GM12878 (cell line): ENCODE measurements around the gene CLIP2. TPM values are rescaled to one million over a fixed set of nuclear protein-coding genes. Genes with fewer than 3 reads are reported as not detected.

Experiments
- ATAC-seq: fragments of 200-7000 bp; cut with Tn5 transposase; 3 replicates; pipeline ENCODE4 v1.9.1; 2020; ENCODE audit warnings: mild to moderate bottlenecking, moderate library complexity
- BruUV-seq: library from RNA; stranded (reverse); fragments of 400-500 nt; replicated peaks from 2 replicates; lab custom pipeline; 2021; lab: Mats Ljungman, UMichigan
- CTCF ChIA-PET: fragments of 300-600 bp; sonication (Branson Sonifier 250); formaldehyde crosslinking; extraction: SDS; loops from one replicate; lab custom pipeline; 2021; ENCODE audit warnings: inconsistent platforms; lab: Yijun Ruan, JAX
- POLR2A ChIA-PET: fragments of 350-600 bp; formaldehyde crosslinking; extraction: SDS; loops from one replicate; lab custom pipeline; 2021; ENCODE audit warnings: inconsistent platforms; lab: Charles Lee
- RAD21 ChIA-PET: fragments of 300-600 bp; sonication (Branson Sonifier 250); formaldehyde crosslinking; loops from one replicate; lab custom pipeline; 2023; ENCODE audit warnings: antibody characterized with exemption; ENCODE audit not compliant: unreplicated experiment; lab: Charles Lee
- SMC1A ChIA-PET: fragments of 300-600 bp; sonication (Branson Sonifier 250); formaldehyde crosslinking; loops from one replicate; lab custom pipeline; 2023; ENCODE audit not compliant: unreplicated experiment, uncharacterized antibody; lab: Charles Lee
- DNase-seq: peaks from one replicate; pipeline ENCODE4 v3.0.0-alpha.2; 2011; ENCODE audit warnings: low read depth, low spot score
- FAIRE-seq: peaks from 3 replicates; lab custom pipeline; 2011; peaks lifted over from hg19 to GRCh38; lab: Jason Lieb, UNC
- H2AFZ ChIP-seq: 2 replicates; pipeline ENCODE4 v1.6.0; 2011; ENCODE audit warnings: low read depth, low read length, control low read depth; ENCODE audit not compliant: control insufficient read depth
- H3K27ac ChIP-seq: 2 replicates; pipeline ENCODE4 v1.5.1; 2011; ENCODE audit warnings: control low read depth; ENCODE audit not compliant: control insufficient read depth, insufficient read depth
- H3K27me3 ChIP-seq, 2 experiments: replicated peaks in 1 of 2; 2 replicates each; pipeline versions ENCODE4 v1.6.0 to v1.6.1; 2011; ENCODE audit warnings: low read length in 1 of 2; ENCODE audit not compliant: control insufficient read depth in 2 of 2, insufficient read depth in 2 of 2
- H3K36me3 ChIP-seq, 2 experiments: 2 replicates each; pipeline ENCODE4 v1.5.1; 2011; ENCODE audit warnings: low read length in 1 of 2; ENCODE audit not compliant: control insufficient read depth in 2 of 2, insufficient read depth in 2 of 2
- H3K4me1 ChIP-seq: 2 replicates; pipeline ENCODE4 v1.6.1; 2011; ENCODE audit warnings: mild to moderate bottlenecking, low read length, moderate library complexity, mixed read lengths; ENCODE audit not compliant: control insufficient read depth, insufficient read depth
- H3K4me2 ChIP-seq: 2 replicates; pipeline ENCODE4 v1.6.0; 2011; ENCODE audit warnings: control low read depth; ENCODE audit not compliant: control insufficient read depth, insufficient read depth
- H3K4me3 ChIP-seq: fragments of 200-600 bp; sonication (generic); 2 replicates; pipeline ENCODE4 v1.5.1; 2016
- H3K79me2 ChIP-seq: 2 replicates; pipeline ENCODE4 v1.6.0; 2011; ENCODE audit warnings: low read length; ENCODE audit not compliant: control insufficient read depth, insufficient read depth
- H3K9ac ChIP-seq: 2 replicates; pipeline ENCODE4 v1.8.0; 2011; ENCODE audit warnings: low read length, control low read depth, mixed read lengths; ENCODE audit not compliant: control insufficient read depth, insufficient read depth
- H3K9me3 ChIP-seq: replicated peaks from 3 replicates; pipeline ENCODE4 v1.5.1; 2011; ENCODE audit warnings: mild to moderate bottlenecking, low read length; ENCODE audit not compliant: control insufficient read depth, insufficient read depth
- H4K20me1 ChIP-seq: 2 replicates; pipeline ENCODE4 v1.6.0; 2011; ENCODE audit not compliant: control insufficient read depth, insufficient read depth
- BACH1 ChIP-seq: fragments of 450-650 bp; IDR thresholded peaks from 2 replicates; pipeline ENCODE4 v1.6.1; 2017; ENCODE audit warnings: mild to moderate bottlenecking, borderline replicate concordance
- EED ChIP-seq: sonication (generic); IDR thresholded peaks from 2 replicates; pipeline ENCODE4 v1.6.1; 2016; ENCODE audit warnings: antibody characterized with exemption, low read depth
- FOXK2 ChIP-seq: fragments of 450-650 bp; IDR thresholded peaks from 2 replicates; pipeline ENCODE4 v1.6.1; 2017; ENCODE audit warnings: mild to moderate bottlenecking, moderate library complexity
- PBX3 ChIP-seq: IDR thresholded peaks from 2 replicates; pipeline ENCODE4 v1.6.1; 2011; ENCODE audit warnings: mild to moderate bottlenecking, low read depth, low read length, moderate library complexity; ENCODE audit not compliant: insufficient replicate concordance
- POLR2AphosphoS2 ChIP-seq: IDR thresholded peaks from 2 replicates; pipeline ENCODE4 v1.6.1; 2011; ENCODE audit warnings: low read depth, mild to moderate bottlenecking, low read length, improper control_type of control experiment, moderate library complexity
- ZBTB40 ChIP-seq: fragments of 450-650 bp; IDR thresholded peaks from 2 replicates; pipeline ENCODE4 v1.6.1; 2016; ENCODE audit warnings: mild to moderate bottlenecking, moderate library complexity, borderline replicate concordance
- ZNF622 ChIP-seq: fragments of 450-650 bp; IDR thresholded peaks from 2 replicates; pipeline ENCODE4 v1.6.1; 2017; ENCODE audit warnings: mild to moderate bottlenecking, inconsistent platforms
- ZSCAN29 ChIP-seq: fragments of 450-650 bp; IDR thresholded peaks from 2 replicates; pipeline ENCODE4 v1.6.1; 2017; ENCODE audit warnings: mild to moderate bottlenecking, moderate library complexity
- WGBS: methylation state at CpG from one replicate; pipeline ENCODE4 v1.1.6; 2016; ENCODE audit warnings: low lambda C conversion rate; ENCODE audit not compliant: insufficient replicate concordance, insufficient coverage; ENCODE audit errors: missing lambda C conversion rate; 5-methylcytosine and 5-hydroxymethylcytosine counted together
- in situ Hi-C: fragments of 300-500 bp; cut with MboI; formaldehyde crosslinking; loops from 9 replicates; pipeline ENCODE4 v1.14.3; 2018; ENCODE audit warnings: mixed read lengths
- intact Hi-C: fragments of 100-400 bp; cut with micrococcal nuclease; formaldehyde crosslinking; loops from one replicate; pipeline ENCODE4 v1.14.2; 2022; ENCODE audit not compliant: unreplicated experiment
- polyA plus RNA-seq, 11 experiments: library from polyadenylated mRNA; depleted of rRNA in 4 of 11; unstranded in 6 of 11; stranded (reverse) in 5 of 11; fragments of >200 nt; fragmentation: Nextera tagmentation in 4 of 11; fragmentation: Illumina TruSeq in 1 of 11; extraction: Ambion mirVana in 4 of 11; extraction: Trizol in 1 of 11; gene quantifications; 1 replicate in 1 of 11; 2 replicates in 10 of 11; pipeline versions ENCODE4 v1.2.1 to v1.2.3, GENCODE V29; 2011 to 2016; ENCODE audit warnings: inconsistent platforms in 2 of 11, missing spikeins in 2 of 11, low read depth in 1 of 11
- total RNA-seq, 4 experiments: library from RNA; depleted of rRNA in 3 of 4; stranded (reverse); fragments of >200 nt in 3 of 4; fragmentation: Illumina TruSeq in 1 of 4; extraction: Trizol in 1 of 4; gene quantifications; 2 replicates each; pipeline versions ENCODE4 v1.2.1 to v1.2.3, GENCODE V29; 2013 to 2021

Gene CLIP2
- total and polyA plus RNA-seq, 10 of the 15 experiments (the other 5 are each of a cell fraction or from before 2014, with no cell fraction given) = 0.26 to 56.3 (median 21.0) TPM

DNA sequence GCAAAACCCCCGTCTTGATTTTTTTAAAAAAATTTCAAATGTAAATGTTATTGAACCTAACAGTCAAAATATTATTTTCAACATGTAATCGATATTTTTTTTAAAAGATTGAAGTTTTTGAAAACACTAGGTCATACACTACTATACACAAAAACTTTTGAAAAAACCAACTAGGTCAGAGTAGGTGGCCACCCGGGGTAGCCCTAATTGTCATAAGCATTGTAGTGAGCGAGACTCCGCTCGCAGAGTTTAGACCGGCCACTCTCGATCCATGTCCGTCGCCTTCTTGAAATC, 35.4 kb upstream of the CLIP2 start:
- H3K9ac ChIP-seq = peak overlapping the region; percentile 90
- ChIA-PET RAD21 (interaction anchor here (0.9 to 1.5 kb wide), 5 partner anchors 31 to 147 kb away, joined by 3 to 6 read pairs (median 3); no protein-coding TSS in a partner anchor), CTCF (interaction anchor here (2.0 kb wide), 1 partner anchor 39 kb away, joined by 10 read pairs; no protein-coding TSS in a partner anchor), SMC1A (interaction anchor here (0.6 to 2.1 kb wide), 10 partner anchors 12 to 147 kb away, joined by 3 to 9 read pairs (median 4); no protein-coding TSS in a partner anchor), POLR2A (interaction anchor here (0.7 to 1.7 kb wide), 3 partner anchors 12 to 23 kb away, joined by 3 to 6 read pairs (median 4); no protein-coding TSS in a partner anchor)
- peaks cover 10 to 18% of the 10 kb centered on the region in 2 experiments for H3K36me3 ChIP-seq
- in situ Hi-C loops (no loop called here), intact Hi-C loops (loop anchor here (1.0 to 5.0 kb wide), 4 partner anchors 19 to 40 kb away; partner anchors contain the start of gene CLIP2)
- H3K4me2 ChIP-seq = peak overlapping the region; percentile 65
- H2AFZ ChIP-seq = peak overlapping the region; percentile 88; the same call in 1 of the 2 replicates
- H3K4me3 ChIP-seq = peak overlapping the region; percentile 86
- H3K9me3 ChIP-seq = no peaks in the 10 kb centered on the region
- no peaks in the 10 kb centered on the region for H3K27me3 ChIP-seq
- BruUV-seq = TSS peak; percentile 83
- H3K4me1 ChIP-seq = peaks cover 35% of the 10 kb centered on the region
- peak overlapping the region; percentile 88 for H3K27ac ChIP-seq
- ATAC-seq (peak; percentile 18), FAIRE-seq (no peak), DNase-seq (no peak)
- peaks cover 32% of the 10 kb centered on the region for H3K79me2 ChIP-seq
- no peaks in the 10 kb centered on the region for H4K20me1 ChIP-seq
- TF ChIP-seq ZSCAN29 = no peak
- 2% methylated on average over 10 of the region's 10 CpGs for WGBS

DNA sequence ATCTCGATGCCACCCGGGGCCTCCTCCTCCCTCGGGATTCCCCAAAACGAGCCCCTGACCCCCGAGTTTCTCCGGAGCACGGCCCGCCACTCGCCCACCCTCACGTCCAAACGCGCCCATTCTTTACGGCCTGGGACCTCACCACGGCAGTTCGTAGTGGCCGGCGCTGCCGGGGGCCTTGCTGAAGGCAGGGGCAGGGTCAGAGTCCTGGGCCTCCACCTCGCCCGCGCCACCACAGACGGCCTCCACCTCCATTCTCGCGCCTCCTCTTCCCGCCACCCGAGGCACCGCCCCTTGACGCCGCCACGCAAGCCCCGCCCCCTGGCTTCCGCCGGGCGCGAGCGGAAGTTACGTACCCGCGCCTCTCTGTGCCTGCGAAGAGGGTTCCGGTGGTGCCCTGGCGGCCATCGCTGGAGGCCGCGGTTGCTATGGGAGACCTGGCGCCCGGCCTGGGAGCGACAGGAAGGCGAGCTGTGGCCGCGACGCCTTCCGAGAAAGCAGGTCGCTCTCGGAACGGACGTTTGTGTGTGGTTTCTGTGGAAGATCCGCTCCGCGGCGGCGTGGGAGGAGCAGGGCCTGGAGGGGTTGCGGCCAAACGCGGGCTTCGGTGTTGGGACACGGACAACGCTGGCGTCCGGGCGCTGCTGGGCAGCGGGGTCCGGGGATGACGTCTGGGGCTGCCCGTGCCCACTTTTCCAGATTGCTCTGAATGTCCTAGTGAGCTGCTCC, 34.9 kb upstream of the CLIP2 start, which contains the start of gene RFC2:
RFC2 (minus strand) TSS at position 271 of the 729 bp plus-strand sequence; CDS start at position 255, 16 bp downstream.
- in situ Hi-C loops = no loop called here
- Histone ChIP-seq H3K4me3 (peak within 1 kb of the TSS; percentile 86), H3K27ac (peak within 1 kb of the TSS; percentile 88), H3K27me3 (no peaks in the 10 kb centered on the region), H2AFZ (peak within 1 kb of the TSS; percentile 88), H3K4me1 (peaks cover 33% of the 10 kb centered on the region), H3K4me2 (peak within 1 kb of the TSS; percentile 65), H3K9me3 (no peaks in the 10 kb centered on the region), H3K36me3 (peaks cover 10 to 13% of the 10 kb centered on the region in 2 experiments), H3K79me2 (peaks cover 32% of the 10 kb centered on the region), H3K9ac (peak within 1 kb of the TSS; percentile 90), H4K20me1 (no peaks in the 10 kb centered on the region)
- ChIA-PET RAD21 (interaction anchor here (0.7 to 1.3 kb wide), 7 partner anchors 30 to 147 kb away, joined by 3 to 5 read pairs (median 3); no protein-coding TSS in a partner anchor), SMC1A (interaction anchor here (0.6 to 1.4 kb wide), 5 partner anchors 11 to 46 kb away, joined by 3 to 7 read pairs (median 4); no protein-coding TSS in a partner anchor), POLR2A (interaction anchor here (0.6 to 2.0 kb wide), 5 partner anchors 10 to 44 kb away, joined by 3 to 7 read pairs (median 6); partner anchors contain the start of gene LAT2), CTCF (interaction anchor here (0.5 to 2.0 kb wide), 3 partner anchors 38 to 154 kb away, joined by 3 to 10 read pairs (median 5); no protein-coding TSS in a partner anchor)
- no TSS peak for BruUV-seq
- intact Hi-C loops = loop anchor here (1.0 to 5.0 kb wide), 4 partner anchors 18 to 39 kb away; partner anchors contain the start of gene CLIP2
- under 1% methylated on average over 69 of the region's 75 CpGs for WGBS
- ATAC-seq = peak; percentile 94
- peak; percentile 96 for DNase-seq
- FAIRE-seq = peak; percentile 96
- no peak for TF ChIP-seq ZNF622
- peak; percentile 72; the same call in 1 of the 2 replicates for TF ChIP-seq POLR2AphosphoS2
- peak; percentile 95 for TF ChIP-seq ZBTB40
- no peak for TF ChIP-seq FOXK2
- TF ChIP-seq PBX3 = peak; percentile 81
- peak; percentile 93 for TF ChIP-seq EED
- peak; percentile 18; the same call in 1 of the 2 replicates for TF ChIP-seq BACH1
